HG03139 (cell line): ENCODE data around the gene PRDX5.

ENCODE experiments used
- ATAC-seq: cut with Tn5 transposase; IDR thresholded peaks from one replicate; pipeline ENCODE4 v1.9.1; 2021; ENCODE audit not compliant: unreplicated experiment

PRDX5 gene

GRCh38 chr11:64289002-64289564, 28.8 kb upstream of the PRDX5 start:
- no peak for ATAC-seq

- ATAC-seq: no peak
Measured at GRCh38 chr11:64290352-64291261, 27.3 kb upstream of the PRDX5 start.

GRCh38 chr11:64291262-64291751, 26.6 kb upstream of the PRDX5 start, which contains the start of gene KCNK4:
TSS of gene KCNK4 (plus strand) at chr11:64291302. CDS start at chr11:64293019, 1,717 bp downstream.
- no peak for ATAC-seq

GRCh38 chr11:64291752-64292459, 26.0 kb upstream of the PRDX5 start:
- ATAC-seq: no peak

GRCh38 chr11:64292460-64293254, 25.3 kb upstream of the PRDX5 start:
- ATAC-seq: no peak

- ATAC-seq: no peak
Measured at GRCh38 chr11:64294774-64295173, 23.1 kb upstream of the PRDX5 start.

GRCh38 chr11:64295760-64296159, 22.2 kb upstream of the PRDX5 start:
- no peak for ATAC-seq

GRCh38 chr11:64296236-64296635, 21.7 kb upstream of the PRDX5 start:
- no peak for ATAC-seq

- no peak for ATAC-seq
Measured at GRCh38 chr11:64296830-64297698, 20.9 kb upstream of the PRDX5 start.

- no peak for ATAC-seq
Measured at GRCh38 chr11:64297699-64298358, 20.1 kb upstream of the PRDX5 start.

GRCh38 chr11:64298966-64299846, 18.7 kb upstream of the PRDX5 start:
- ATAC-seq: no peak

GRCh38 chr11:64299847-64300648, 17.9 kb upstream of the PRDX5 start, which contains the start of gene CATSPERZ:
TSS of gene CATSPERZ (plus strand) at chr11:64300358. CDS start at chr11:64300411, 53 bp downstream.
- no peak for ATAC-seq

GRCh38 chr11:64303109-64304031, 14.6 kb upstream of the PRDX5 start:
- no peak for ATAC-seq

GRCh38 chr11:64304032-64304315, 13.9 kb upstream of the PRDX5 start:
- ATAC-seq: no peak

- ATAC-seq: peak; percentile 38
Measured at GRCh38 chr11:64304316-64305072, 13.4 kb upstream of the PRDX5 start.
